ENCODE data around the gene IFT88. TPM values are rescaled to one million over a fixed set of nuclear protein-coding genes. Genes with fewer than 3 reads are reported as not detected.

The IFT88 gene
- total RNA-seq: 10 to 100 TPM in 2 of 3 donors, 1 to 10 TPM in 1; 9.2 to 13.9 (median 13.9) TPM
- total RNA-seq (2013): 21.5 TPM

- ATAC-seq (peak; percentile 88 to 95 (median 89)), DNase-seq (peak; percentile 75 to 83)
- peaks cover 2 to 3% of the 10 kb centered on the region in 2 donors for H3K9me3 Mint-ChIP-seq
- peaks cover 14 to 17% of the 10 kb centered on the region in 2 donors for H3K4me1 Mint-ChIP-seq
- Histone ChIP-seq H3K4me1 (ENCODE audit: control insufficient read depth, insufficient read depth, low read length) (peaks cover 16% of the 10 kb centered on the region), H3K9me3 (ENCODE audit: control insufficient read depth, insufficient read depth, low read length) (peaks cover 4% of the 10 kb centered on the region), H3K27ac (ENCODE audit: low read length) (peak within 1 kb of the TSS; percentile 76), H3K27me3 (ENCODE audit: control insufficient read depth, insufficient read depth, low read length) (no peaks in the 10 kb centered on the region), H3K4me3 (ENCODE audit: low read length) (peak within 1 kb of the TSS; percentile 64), H3K36me3 (ENCODE audit: control insufficient read depth, insufficient read depth, low read length) (no peaks in the 10 kb centered on the region)
- H3K4me3 Mint-ChIP-seq: peak within 1 kb of the TSS; percentile 93
- no peak for TF ChIP-seq CTCF (IDR thresholded peaks at IDR 0.05)
- WGBS (ENCODE audit: insufficient coverage): 2% methylated on average over 67 of the region's 74 CpGs
- no peaks in the 10 kb centered on the region for H3K36me3 Mint-ChIP-seq
- H3K27ac Mint-ChIP-seq: peak within 1 kb of the TSS; percentile 90 to 94
- intact Hi-C loops (cut with micrococcal nuclease): no loop called here
- no peaks in the 10 kb centered on the region for H3K27me3 Mint-ChIP-seq (ENCODE audit: low read depth in 2 of 2)
These were observed at the start of gene IFT88 for GRCh38 chr13:20566898-20567874. Gene IFT88 (plus strand): TSS chr13:20567157. CDS start chr13:20574386, 7,229 bp downstream.

- Mint-ChIP-seq H3K27ac (no peak overlapping the region), H3K9me3 (no peaks in the 10 kb centered on the region), H3K4me3 (no peak overlapping the region), H3K27me3 (ENCODE audit: low read depth in 2 of 2) (no peaks in the 10 kb centered on the region), H3K36me3 (no peaks in the 10 kb centered on the region), H3K4me1 (peaks cover 0 to 4% of the 10 kb centered on the region in 2 donors)
- Histone ChIP-seq H3K27ac (ENCODE audit: low read length) (no peak overlapping the region), H3K9me3 (ENCODE audit: control insufficient read depth, insufficient read depth, low read length) (no peaks in the 10 kb centered on the region), H3K4me3 (ENCODE audit: low read length) (no peak overlapping the region), H3K27me3 (ENCODE audit: control insufficient read depth, insufficient read depth, low read length) (no peaks in the 10 kb centered on the region), H3K36me3 (ENCODE audit: control insufficient read depth, insufficient read depth, low read length) (no peaks in the 10 kb centered on the region), H3K4me1 (ENCODE audit: control insufficient read depth, insufficient read depth, low read length) (no peaks in the 10 kb centered on the region)
- WGBS (ENCODE audit: insufficient coverage): 93% methylated on average over 7 of the region's 7 CpGs
- intact Hi-C loops (cut with micrococcal nuclease): no loop called here
- no peak for TF ChIP-seq CTCF (IDR thresholded peaks at IDR 0.05)
- ATAC-seq: no peak
- no peak for DNase-seq
These were observed 48.3 kb upstream of the IFT88 start for GRCh38 chr13:20518660-20519100.

- no peaks in the 10 kb centered on the region for H3K9me3 Mint-ChIP-seq
- H3K4me1 ChIP-seq (ENCODE audit: control insufficient read depth, insufficient read depth, low read length): peaks cover 4% of the 10 kb centered on the region
- H3K27ac ChIP-seq (ENCODE audit: low read length): no peak overlapping the region
- H3K36me3 Mint-ChIP-seq: no peaks in the 10 kb centered on the region
- H3K27ac Mint-ChIP-seq: no peak overlapping the region
- TF ChIP-seq CTCF (IDR thresholded peaks at IDR 0.05): no peak
- peaks cover 6 to 9% of the 10 kb centered on the region in 2 donors for H3K4me1 Mint-ChIP-seq
- no peak overlapping the region for H3K4me3 ChIP-seq (ENCODE audit: low read length)
- H3K27me3 ChIP-seq (ENCODE audit: control insufficient read depth, insufficient read depth, low read length): no peaks in the 10 kb centered on the region
- ATAC-seq: no peak
- H3K9me3 ChIP-seq (ENCODE audit: control insufficient read depth, insufficient read depth, low read length): no peaks in the 10 kb centered on the region
- no peak overlapping the region for H3K4me3 Mint-ChIP-seq
- 100% methylated on average over 1 of the region's 1 CpG for WGBS (ENCODE audit: insufficient coverage)
- no peaks in the 10 kb centered on the region for H3K36me3 ChIP-seq (ENCODE audit: control insufficient read depth, insufficient read depth, low read length)
- no peaks in the 10 kb centered on the region for H3K27me3 Mint-ChIP-seq (ENCODE audit: low read depth in 2 of 2)
- no peak for DNase-seq
- intact Hi-C loops (cut with micrococcal nuclease): loop anchor here (10.0 kb wide), 1 partner anchor 185 kb away; the partner anchor contains the start of gene IL17D
These were observed 47.1 kb upstream of the IFT88 start for GRCh38 chr13:20519875-20520274.

All from natural killer cell (primary cell).